GM19238 (cell line): Measurements from ENCODE around the gene NTN4.
"Not testable (repeated sequence)": the region's sequence is repeated elsewhere in the genome, so short reads cannot be mapped to it uniquely, and the experiment has no call there.

Experiments
- DNase-seq: peaks from one replicate; pipeline ENCODE4 v3.0.0; 2011; ENCODE audit warnings: low spot score; ENCODE audit not compliant: insufficient read length

NTN4 gene

GRCh38 chr12:95712269-95712668 lies 78.3 kb downstream of the NTN4 start:
- DNase-seq: no peak

DNA sequence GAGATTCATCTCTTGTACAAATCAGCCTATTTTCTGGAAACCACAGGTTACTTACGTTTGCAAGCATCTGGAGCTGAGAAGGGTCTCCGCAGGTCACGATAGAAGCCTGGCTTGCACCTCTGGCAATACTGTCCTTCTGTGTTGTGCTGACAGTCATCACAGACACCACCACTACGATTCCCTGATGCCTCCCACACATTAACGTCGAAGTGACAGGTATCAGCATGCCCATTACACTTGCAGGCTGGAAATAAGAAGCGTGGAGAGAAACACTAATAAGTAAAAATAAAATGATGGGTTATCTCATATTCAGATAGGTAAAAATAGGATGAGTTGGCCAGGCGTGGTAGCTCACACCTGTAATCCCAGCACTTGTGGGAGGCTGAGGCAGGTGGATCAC lies 80.2 kb downstream of the NTN4 start:
- DNase-seq: no peak

- DNase-seq: no peak
Observed at GRCh38 chr12:95709152-95709551, 81.4 kb downstream of the NTN4 start.

DNA sequence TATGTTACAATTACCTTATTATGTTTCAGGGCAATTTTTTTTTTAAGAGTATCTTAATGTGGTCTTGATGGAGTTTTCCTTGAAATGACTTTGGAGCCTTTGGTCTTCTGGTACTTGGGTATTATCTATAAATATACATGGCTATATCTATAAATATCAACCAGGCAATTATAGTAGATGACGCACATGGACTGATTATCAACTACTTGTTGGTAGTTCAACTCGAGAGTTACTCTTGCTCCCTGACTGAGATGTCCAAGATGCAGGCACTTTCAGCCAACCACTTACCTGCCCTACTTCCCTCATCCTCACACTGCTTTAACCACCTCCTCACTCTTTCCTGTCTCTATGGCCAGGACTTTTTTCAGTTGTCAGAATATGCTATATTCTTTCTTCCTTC lies 85.4 kb downstream of the NTN4 start:
- no peak for DNase-seq

DNA sequence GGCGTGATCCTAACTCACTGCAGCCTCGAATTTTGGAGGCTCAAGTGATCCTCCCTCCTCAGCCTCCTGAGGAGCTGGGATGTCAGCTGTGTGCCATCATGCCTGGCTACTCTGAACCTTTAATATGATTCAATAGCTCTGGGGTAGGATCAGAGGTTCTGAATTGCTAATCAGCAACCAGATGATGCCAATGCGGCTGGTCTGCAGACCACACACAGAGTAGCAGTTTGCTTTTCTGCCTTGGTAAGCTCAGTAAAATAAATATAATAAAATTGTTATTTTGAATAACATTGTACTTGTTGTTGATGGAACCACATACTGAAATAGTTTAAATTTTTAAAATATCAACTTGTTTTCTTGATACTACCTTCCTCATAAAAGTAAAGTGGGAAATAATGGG lies 86.6 kb downstream of the NTN4 start:
- DNase-seq: no peak

DNA sequence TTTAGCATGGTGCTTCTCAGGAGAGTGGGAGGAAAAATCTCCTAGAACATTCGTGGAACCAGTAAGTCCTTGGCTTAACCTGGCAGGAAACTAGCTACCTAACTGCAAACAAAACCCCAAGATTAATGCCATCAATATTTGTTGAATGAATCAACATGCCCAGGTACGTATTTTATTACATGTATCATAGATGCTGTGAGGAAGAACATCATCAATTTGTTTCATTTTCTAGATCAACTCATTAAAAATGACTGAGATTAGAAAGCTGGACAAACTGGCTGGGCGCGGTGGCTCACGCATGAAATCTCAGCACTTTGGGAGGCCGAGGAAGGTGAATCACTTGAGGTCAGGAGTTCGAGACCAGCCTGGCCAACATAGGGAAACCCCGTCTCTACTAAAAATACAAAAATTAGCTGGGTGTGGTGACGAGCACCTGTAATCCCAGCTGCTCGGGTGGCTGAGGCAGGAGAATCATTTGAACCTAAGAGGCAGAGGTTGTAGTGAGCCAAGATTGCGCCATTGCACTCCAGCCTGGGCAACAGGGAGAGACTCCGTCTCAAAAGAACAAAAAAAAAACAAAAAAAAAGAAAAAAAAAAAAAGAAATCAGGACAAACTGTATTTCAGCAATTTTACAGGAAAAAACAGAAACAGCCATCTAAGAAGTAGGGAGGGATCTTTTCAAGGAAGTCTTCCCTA lies 88.7 kb downstream of the NTN4 start:
- DNase-seq: no peak

DNA sequence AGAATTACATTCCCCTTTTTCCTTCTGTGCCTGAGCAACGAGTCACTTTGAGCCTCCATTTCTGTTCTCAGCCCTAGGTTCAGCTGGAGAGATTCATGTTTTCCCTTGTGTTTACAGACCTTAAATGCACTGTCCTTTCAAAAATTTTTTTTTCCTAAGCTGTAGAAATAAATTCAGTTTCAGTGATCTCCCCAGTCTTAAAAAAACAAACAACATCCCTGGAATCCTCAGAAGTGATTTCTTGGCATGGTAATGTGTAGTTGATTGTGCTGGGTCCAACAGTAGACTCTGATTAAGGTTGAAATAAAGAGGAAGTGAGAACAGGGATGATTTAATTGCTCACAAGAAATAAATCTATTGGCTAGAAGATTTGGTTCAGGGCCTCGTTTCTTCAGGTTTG lies 89.3 kb downstream of the NTN4 start:
- DNase-seq: no peak

GRCh38 chr12:95700316-95700785 lies 90.2 kb downstream of the NTN4 start:
- peak; percentile 45 for DNase-seq

DNA sequence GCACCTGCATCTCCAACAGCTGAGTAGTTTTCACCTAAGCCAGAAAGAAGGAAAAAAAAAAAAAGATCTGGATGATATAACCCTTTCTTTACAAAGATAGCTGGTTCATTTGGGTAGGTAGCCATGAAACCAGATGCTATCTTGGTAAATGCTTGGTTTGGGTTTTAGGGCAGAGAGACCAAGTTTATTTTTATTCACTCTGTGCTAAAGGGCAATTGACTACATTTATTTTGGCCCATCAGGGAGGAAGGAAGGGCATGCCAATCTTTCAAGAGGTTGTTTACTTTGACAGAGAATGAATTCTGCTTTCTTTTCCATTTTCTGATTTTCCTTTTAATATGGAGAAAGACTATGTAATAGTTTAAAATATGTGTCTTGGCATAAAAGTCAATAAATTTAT lies 91.0 kb downstream of the NTN4 start:
- no peak for DNase-seq

DNA sequence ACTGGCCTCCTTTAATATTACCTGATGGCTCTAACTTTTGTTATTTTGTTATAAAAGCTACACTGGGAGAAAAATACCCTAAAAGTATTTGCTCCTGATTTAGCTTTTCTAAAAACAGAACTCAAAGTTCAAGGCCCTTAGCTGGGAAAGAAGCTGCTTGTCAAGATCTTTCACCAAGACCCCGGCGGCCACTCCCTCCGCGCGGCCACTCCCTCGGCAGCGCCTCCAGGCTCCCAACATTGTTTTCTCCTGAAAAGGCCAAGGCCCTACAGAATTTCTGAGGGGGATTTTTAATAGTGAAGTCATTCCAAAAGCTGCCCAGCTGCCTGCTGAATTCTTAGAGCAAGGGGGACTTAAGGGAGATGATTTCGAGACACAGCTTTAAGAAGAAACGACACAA lies 96.4 kb downstream of the NTN4 start:
- DNase-seq: no peak

DNA sequence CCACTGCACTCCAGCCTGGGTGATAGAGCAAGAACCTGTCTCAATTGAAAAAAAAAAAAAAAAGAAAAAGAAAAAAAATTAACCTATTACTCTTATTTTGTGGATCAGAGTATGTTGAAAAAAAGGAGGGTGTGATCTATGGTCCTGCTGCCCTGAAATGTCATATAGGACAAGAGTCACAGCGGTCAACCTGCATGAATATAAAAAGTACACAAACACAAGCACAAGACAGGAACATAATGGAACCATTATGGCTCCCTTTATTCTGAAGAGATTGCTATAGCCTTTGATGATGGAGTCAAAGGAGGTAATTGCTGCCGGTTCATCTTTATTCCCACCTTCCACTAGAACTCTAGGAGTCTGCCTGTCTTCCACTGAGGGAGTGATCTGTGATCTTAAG lies 96.9 kb downstream of the NTN4 start:
- no peak for DNase-seq

GRCh38 chr12:95690861-95691635 lies 99.5 kb downstream of the NTN4 start:
- DNase-seq: no peak

GRCh38 chr12:95687937-95688336 lies 102.6 kb downstream of the NTN4 start:
- no peak for DNase-seq

DNA sequence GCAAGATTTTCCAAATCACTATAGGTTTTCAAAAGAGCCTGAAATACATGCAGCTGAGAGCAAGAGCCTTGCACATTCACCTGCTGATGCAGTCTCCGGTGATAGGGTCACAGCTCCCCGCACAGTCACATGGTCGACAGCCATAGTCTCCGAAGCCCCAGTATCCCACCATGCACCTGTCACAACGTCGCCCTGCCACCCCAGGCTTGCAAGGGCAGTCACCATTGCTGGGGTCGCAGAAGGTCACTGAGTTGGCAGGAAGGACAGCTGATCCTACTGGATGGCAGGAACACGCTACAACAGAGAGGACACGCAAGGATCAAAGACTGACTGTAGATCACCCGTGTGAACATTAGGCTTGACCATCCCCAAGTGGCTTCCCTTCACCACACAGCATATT lies 107.1 kb downstream of the NTN4 start:
- DNase-seq: no peak

GRCh38 chr12:95681210-95681765 lies 109.3 kb downstream of the NTN4 start:
- no peak for DNase-seq

GRCh38 chr12:95678684-95679083 lies 111.9 kb downstream of the NTN4 start:
- no peak for DNase-seq

DNA sequence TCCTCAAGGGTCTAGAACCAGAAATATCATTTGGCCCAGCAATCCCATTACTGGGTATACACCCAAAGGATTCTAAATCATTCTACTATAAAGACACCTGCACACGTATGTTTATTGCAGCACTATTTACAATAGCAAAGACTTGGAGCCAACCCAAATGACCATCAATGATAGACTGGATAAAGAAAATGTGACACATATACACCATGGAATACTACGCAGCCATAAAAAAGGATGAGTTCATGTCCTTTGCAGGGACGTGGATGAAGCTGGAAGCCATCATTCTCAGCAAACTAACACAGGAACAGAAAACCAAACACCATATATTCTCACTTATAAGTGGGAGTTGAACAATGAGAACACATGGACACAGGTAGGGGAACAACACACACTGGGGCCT lies 112.8 kb downstream of the NTN4 start:
- not testable (repeated sequence) for DNase-seq

DNA sequence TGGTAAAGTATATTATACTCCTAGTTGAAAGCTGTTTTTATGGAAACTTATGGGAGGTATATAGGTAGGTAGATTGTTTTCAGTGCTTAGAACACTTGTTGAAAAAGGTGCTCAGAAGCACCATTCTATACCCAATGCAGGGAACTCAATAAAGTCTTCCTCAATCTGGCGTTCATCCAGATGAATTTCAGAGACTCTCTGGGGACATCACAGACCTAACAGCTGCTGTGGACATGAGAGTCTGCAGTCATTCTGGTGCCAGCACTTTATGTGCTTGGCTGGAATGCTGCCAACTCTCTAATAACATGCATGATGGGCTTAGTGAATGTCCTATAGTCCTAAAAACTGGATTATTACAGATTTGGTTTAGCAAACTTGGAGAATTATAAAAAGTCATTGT lies 115.9 kb downstream of the NTN4 start:
- DNase-seq: no peak

DNA sequence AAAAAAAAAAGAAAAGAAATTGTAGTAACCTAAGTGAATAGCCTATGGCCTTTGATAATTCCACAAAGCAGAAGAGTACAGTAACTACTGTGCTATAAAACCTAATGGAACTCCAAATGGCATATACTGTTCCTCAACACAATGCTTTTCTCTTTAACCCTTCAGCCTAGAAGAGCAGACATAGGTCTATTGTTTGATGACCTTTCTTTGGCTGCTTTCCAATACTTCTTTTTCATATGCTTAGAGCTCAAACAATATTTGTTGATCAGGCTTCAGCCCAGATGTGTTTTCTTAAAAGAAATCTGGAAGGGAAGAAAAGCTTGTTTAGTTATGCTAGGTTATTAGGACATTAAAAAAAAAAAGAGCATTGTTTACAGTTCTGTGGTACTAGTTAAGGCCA lies 116.4 kb downstream of the NTN4 start:
- DNase-seq: no peak

DNA sequence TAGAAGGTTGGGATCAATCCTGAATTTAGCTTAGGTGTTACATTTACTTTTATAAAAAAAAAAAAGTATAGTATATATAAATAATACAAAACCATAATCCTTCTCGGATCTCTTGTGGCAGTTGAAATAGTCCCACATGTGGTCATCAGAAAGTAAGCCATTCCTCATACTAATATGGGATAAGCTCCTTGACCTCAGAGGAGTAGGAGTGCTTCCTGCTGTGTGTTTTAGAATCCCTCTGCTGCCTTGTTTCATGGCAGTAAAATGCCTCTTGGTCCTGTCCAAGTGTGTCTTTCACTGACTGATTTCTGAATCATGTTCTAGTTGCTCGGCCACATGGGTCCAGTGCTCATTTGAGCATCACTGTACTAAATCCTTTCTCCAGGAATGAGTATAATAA lies 117.0 kb downstream of the NTN4 start:
- no peak for DNase-seq

GRCh38 chr12:95672166-95672565 lies 118.4 kb downstream of the NTN4 start:
- no peak for DNase-seq

GRCh38 chr12:95671265-95671664 lies 119.3 kb downstream of the NTN4 start:
- DNase-seq: no peak

GRCh38 chr12:95663525-95663924 lies 127.0 kb downstream of the NTN4 start:
- DNase-seq: no peak
